HL-60 (cell line): Measurements from ENCODE around the gene PARP2.

Source experiments
- CTCF ChIP-seq: IDR thresholded peaks from one replicate; pipeline ENCODE4 v1.5.1; 2011; ENCODE audit warnings: low read length, control low read depth, inconsistent platforms; ENCODE audit not compliant: insufficient read depth
- GABPA ChIP-seq: IDR thresholded peaks from 2 replicates; pipeline ENCODE4 v1.6.1; 2012; ENCODE audit warnings: low read depth
- POLR2AphosphoS5 ChIP-seq: IDR thresholded peaks from 2 replicates; pipeline ENCODE4 v1.6.1; 2012; ENCODE audit warnings: low read depth
- SPI1 ChIP-seq: IDR thresholded peaks from 2 replicates; pipeline ENCODE4 v1.6.1; 2012; ENCODE audit warnings: low read depth, mild to moderate bottlenecking, borderline replicate concordance
- TF ChIP-seq, protein P1 (sequence below): IDR thresholded peaks from 2 replicates; pipeline ENCODE4 v1.6.1; 2012; ENCODE audit warnings: low read depth; ENCODE audit not compliant: insufficient replicate concordance

- TF ChIP-seq CTCF (no peak), GABPA (no peak), POLR2AphosphoS5 (no peak), SPI1 (no peak)
- TF ChIP-seq, protein P1, sequence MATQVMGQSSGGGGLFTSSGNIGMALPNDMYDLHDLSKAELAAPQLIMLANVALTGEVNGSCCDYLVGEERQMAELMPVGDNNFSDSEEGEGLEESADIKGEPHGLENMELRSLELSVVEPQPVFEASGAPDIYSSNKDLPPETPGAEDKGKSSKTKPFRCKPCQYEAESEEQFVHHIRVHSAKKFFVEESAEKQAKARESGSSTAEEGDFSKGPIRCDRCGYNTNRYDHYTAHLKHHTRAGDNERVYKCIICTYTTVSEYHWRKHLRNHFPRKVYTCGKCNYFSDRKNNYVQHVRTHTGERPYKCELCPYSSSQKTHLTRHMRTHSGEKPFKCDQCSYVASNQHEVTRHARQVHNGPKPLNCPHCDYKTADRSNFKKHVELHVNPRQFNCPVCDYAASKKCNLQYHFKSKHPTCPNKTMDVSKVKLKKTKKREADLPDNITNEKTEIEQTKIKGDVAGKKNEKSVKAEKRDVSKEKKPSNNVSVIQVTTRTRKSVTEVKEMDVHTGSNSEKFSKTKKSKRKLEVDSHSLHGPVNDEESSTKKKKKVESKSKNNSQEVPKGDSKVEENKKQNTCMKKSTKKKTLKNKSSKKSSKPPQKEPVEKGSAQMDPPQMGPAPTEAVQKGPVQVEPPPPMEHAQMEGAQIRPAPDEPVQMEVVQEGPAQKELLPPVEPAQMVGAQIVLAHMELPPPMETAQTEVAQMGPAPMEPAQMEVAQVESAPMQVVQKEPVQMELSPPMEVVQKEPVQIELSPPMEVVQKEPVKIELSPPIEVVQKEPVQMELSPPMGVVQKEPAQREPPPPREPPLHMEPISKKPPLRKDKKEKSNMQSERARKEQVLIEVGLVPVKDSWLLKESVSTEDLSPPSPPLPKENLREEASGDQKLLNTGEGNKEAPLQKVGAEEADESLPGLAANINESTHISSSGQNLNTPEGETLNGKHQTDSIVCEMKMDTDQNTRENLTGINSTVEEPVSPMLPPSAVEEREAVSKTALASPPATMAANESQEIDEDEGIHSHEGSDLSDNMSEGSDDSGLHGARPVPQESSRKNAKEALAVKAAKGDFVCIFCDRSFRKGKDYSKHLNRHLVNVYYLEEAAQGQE, result no peak
These were observed 32.7 kb downstream of the PARP2 start for GRCh38 chr14:20376071-20376588.
